ENCODE data around the gene SLC26A11. TPM values are rescaled to one million over a fixed set of nuclear protein-coding genes. Genes with fewer than 3 reads are reported as not detected.

SLC26A11 gene
- 16.2 TPM for polyA plus RNA-seq (2013, experiment 1 of 2)
- 15.6 TPM for polyA plus RNA-seq (2013, experiment 2 of 2)

DNA sequence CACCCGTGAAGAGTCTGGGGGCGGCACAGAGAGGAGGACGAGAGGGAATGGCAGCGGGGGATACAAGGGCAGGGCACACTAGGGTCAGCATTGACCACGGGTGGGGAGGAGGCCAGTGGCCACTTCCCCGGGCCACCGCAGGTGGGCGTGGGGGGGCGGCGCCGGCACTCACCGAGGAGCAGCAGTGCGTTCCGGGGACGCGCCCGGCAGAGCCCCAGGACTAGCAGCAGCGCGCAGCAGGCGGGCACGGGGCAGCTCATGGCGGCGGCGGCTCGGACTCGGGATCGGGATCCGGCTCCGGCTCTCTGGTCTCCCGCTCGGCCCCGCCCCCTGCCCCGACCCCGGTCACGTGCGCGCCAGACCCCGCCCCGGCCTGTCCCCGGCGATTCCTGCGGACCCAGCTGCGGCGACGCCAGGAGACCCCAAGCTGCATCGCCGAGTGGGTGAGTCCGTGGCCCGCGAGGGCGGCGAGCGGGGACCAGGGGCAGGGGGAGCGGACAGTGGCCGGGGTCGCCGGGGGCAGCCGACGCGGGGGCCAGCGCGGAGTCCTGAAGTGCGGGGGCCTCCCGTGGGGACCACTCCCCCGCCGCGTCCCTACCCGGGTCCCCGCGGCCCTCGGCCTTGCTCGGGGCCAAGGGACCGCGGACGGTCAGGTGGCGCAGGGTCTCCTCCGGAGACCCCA lies at the start of gene SLC26A11, which contains the start of gene SGSH:
Gene SLC26A11 (plus strand): TSS at position 374 of the 682 bp plus-strand sequence. CDS start 1,134 bp downstream, outside the sequence.
Gene SGSH (minus strand): TSS at position 280 of the 682 bp plus-strand sequence. CDS start 20 bp downstream, at position 260.
- H3K27ac ChIP-seq (ENCODE audit: low read length, poor library complexity, severe bottlenecking), result peak within 1 kb of the TSS; percentile 63
- peak within 1 kb of the TSS; percentile 42 to 97 for H3K4ac ChIP-seq (ENCODE audit: low read depth in 1 of 2, low read length in 2 of 2)
- peak within 1 kb of the TSS; percentile 90 to 96 for H3K14ac ChIP-seq (ENCODE audit: low read length in 2 of 2)
- H2BK12ac ChIP-seq (ENCODE audit: low read length in 2 of 2), result peak within 1 kb of the TSS; percentile 26 to 85
- H4K8ac ChIP-seq (ENCODE audit: low read length), result peak within 1 kb of the TSS; percentile 90
- peak within 1 kb of the TSS; percentile 97 for H3K4me2 ChIP-seq (ENCODE audit: low read length, poor library complexity, severe bottlenecking)
- peak within 1 kb of the TSS; percentile 83 to 92 for H3K18ac ChIP-seq (ENCODE audit: low read depth in 1 of 2, low read length in 2 of 2)
- H4K91ac ChIP-seq (ENCODE audit: low read length), result peak within 1 kb of the TSS; percentile 95
- peaks cover 41 to 58% of the 10 kb centered on the region in 2 experiments for H3K36me3 ChIP-seq (ENCODE audit: control insufficient read depth in 1 of 2, insufficient read depth in 2 of 2, low read depth in 1 of 2, low read length in 2 of 2)
- H2BK5ac ChIP-seq (ENCODE audit: low read depth, low read length, poor library complexity, severe bottlenecking), result peak within 1 kb of the TSS; percentile 63
- H3K4me1 ChIP-seq (ENCODE audit: control insufficient read depth, insufficient read depth, low read depth, low read length), result peaks cover 22% of the 10 kb centered on the region
- peak within 1 kb of the TSS; percentile 81 for H2BK120ac ChIP-seq (ENCODE audit: low read depth, low read length)
- no peaks in the 10 kb centered on the region for H3K27me3 ChIP-seq (ENCODE audit: control insufficient read depth in 1 of 2, insufficient read depth in 1 of 2, low read length in 2 of 2)
- H3K9ac ChIP-seq (ENCODE audit: low read length), result peak within 1 kb of the TSS; percentile 98
- under 1% methylated on average over 56 of the region's 77 CpGs for WGBS
- peak within 1 kb of the TSS; percentile 21 for H2AFZ ChIP-seq (ENCODE audit: low read depth, low read length)
- peak within 1 kb of the TSS; percentile 27 to 78 for H3K23ac ChIP-seq (ENCODE audit: low read length in 2 of 2)
- peak within 1 kb of the TSS; percentile 34 for H2AK5ac ChIP-seq (ENCODE audit: low read length, severe bottlenecking)
- peak within 1 kb of the TSS; percentile 81 to 97 for H3K4me3 ChIP-seq (ENCODE audit: insufficient read depth in 1 of 2, low read depth in 1 of 2, low read length in 2 of 2)
- peak; percentile 73 for DNase-seq
- H3K9me3 ChIP-seq (ENCODE audit: control insufficient read depth, low read length), result no peaks in the 10 kb centered on the region
- peak within 1 kb of the TSS; percentile 97 for H2BK15ac ChIP-seq (ENCODE audit: low read depth, poor library complexity, severe bottlenecking)
- H3K79me1 ChIP-seq (replicated peaks; ENCODE audit: low read length, poor library complexity, severe bottlenecking), result peaks cover 44% of the 10 kb centered on the region

DNA sequence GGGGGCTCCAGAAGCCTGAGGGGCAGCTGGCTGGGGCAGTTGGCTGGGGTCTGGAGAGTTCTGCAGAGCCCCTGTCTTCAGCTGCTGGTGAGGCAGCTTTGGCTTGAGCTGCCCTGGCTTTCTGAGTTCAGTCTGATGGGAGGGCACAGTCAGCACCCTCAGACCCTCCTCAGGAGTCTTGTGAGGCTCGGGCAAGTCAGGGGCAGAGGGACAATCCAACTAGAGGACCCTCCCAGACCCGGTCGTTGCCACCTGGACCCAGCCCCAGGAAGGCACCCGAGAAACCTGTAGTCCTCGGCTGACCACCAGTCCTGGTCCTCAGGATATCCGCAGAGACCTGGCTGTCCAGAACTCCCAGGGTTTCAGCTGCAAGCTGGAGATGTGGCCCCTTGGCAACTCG lies 48.5 kb upstream of the SLC26A11 start:
- Histone ChIP-seq H3K4ac (ENCODE audit: low read depth in 1 of 2, low read length in 2 of 2) (no peak overlapping the region), H3K79me1 (replicated peaks; ENCODE audit: low read length, poor library complexity, severe bottlenecking) (no peaks in the 10 kb centered on the region), H2BK120ac (ENCODE audit: low read depth, low read length) (no peak overlapping the region), H3K36me3 (ENCODE audit: control insufficient read depth in 1 of 2, insufficient read depth in 2 of 2, low read depth in 1 of 2, low read length in 2 of 2) (peaks cover 0 to 2% of the 10 kb centered on the region in 2 experiments), H3K18ac (ENCODE audit: low read depth in 1 of 2, low read length in 2 of 2) (no peak overlapping the region), H3K4me2 (ENCODE audit: low read length, poor library complexity, severe bottlenecking) (no peak overlapping the region), H4K8ac (ENCODE audit: low read length) (no peak overlapping the region), H3K23ac (ENCODE audit: low read length in 2 of 2) (no peak overlapping the region), H2BK15ac (ENCODE audit: low read depth, poor library complexity, severe bottlenecking) (no peak overlapping the region), H2AFZ (ENCODE audit: low read depth, low read length) (no peak overlapping the region), H4K91ac (ENCODE audit: low read length) (no peak overlapping the region), H3K27ac (ENCODE audit: low read length, poor library complexity, severe bottlenecking) (no peak overlapping the region), H3K14ac (ENCODE audit: low read length in 2 of 2) (no peak overlapping the region), H3K9me3 (ENCODE audit: control insufficient read depth, low read length) (no peaks in the 10 kb centered on the region), H2BK12ac (ENCODE audit: low read length in 2 of 2) (no peak overlapping the region), H3K27me3 (ENCODE audit: control insufficient read depth in 1 of 2, insufficient read depth in 1 of 2, low read length in 2 of 2) (peaks cover 23 to 43% of the 10 kb centered on the region in 2 experiments), H3K4me1 (ENCODE audit: control insufficient read depth, insufficient read depth, low read depth, low read length) (peaks cover 5% of the 10 kb centered on the region), H3K9ac (ENCODE audit: low read length) (no peak overlapping the region), H2AK5ac (ENCODE audit: low read length, severe bottlenecking) (no peak overlapping the region), H2BK5ac (ENCODE audit: low read depth, low read length, poor library complexity, severe bottlenecking) (no peak overlapping the region), H3K4me3 (ENCODE audit: insufficient read depth in 1 of 2, low read depth in 1 of 2, low read length in 2 of 2) (no peak overlapping the region)
- 80% methylated on average over 7 of the region's 7 CpGs for whole genome bisulfite sequencing
- DNase-seq, result no peak

DNA sequence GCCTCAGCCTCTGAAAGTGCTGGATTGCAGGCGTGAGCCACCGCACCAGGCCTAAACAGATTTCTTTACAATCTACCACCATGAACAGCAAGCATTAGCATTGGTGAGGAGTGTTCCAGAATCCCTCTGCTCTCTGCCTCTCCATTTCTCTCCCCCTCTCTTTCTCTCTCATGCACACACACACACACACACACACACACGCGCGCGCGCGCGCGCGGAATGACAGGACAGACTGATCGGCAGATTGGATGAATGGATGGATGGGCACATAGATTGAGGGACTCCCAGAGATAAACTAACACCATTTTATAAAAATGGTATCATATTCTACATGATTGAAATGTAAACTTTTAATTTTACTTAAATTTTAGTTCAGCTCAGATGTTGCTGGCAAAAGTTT lies 47.1 kb upstream of the SLC26A11 start:
- Histone ChIP-seq H3K36me3 (ENCODE audit: control insufficient read depth in 1 of 2, insufficient read depth in 2 of 2, low read depth in 1 of 2, low read length in 2 of 2) (peaks cover 0 to 2% of the 10 kb centered on the region in 2 experiments), H3K4me3 (ENCODE audit: insufficient read depth in 1 of 2, low read depth in 1 of 2, low read length in 2 of 2) (no peak overlapping the region), H3K23ac (ENCODE audit: low read length in 2 of 2) (no peak overlapping the region), H3K27me3 (ENCODE audit: control insufficient read depth in 1 of 2, insufficient read depth in 1 of 2, low read length in 2 of 2) (peaks cover 27 to 46% of the 10 kb centered on the region in 2 experiments), H2AFZ (ENCODE audit: low read depth, low read length) (no peak overlapping the region), H4K8ac (ENCODE audit: low read length) (no peak overlapping the region), H2BK120ac (ENCODE audit: low read depth, low read length) (no peak overlapping the region), H3K4me2 (ENCODE audit: low read length, poor library complexity, severe bottlenecking) (no peak overlapping the region), H2AK5ac (ENCODE audit: low read length, severe bottlenecking) (no peak overlapping the region), H3K9ac (ENCODE audit: low read length) (no peak overlapping the region), H3K27ac (ENCODE audit: low read length, poor library complexity, severe bottlenecking) (no peak overlapping the region), H2BK12ac (ENCODE audit: low read length in 2 of 2) (no peak overlapping the region), H4K91ac (ENCODE audit: low read length) (no peak overlapping the region), H3K79me1 (replicated peaks; ENCODE audit: low read length, poor library complexity, severe bottlenecking) (no peaks in the 10 kb centered on the region), H2BK5ac (ENCODE audit: low read depth, low read length, poor library complexity, severe bottlenecking) (no peak overlapping the region), H3K4ac (ENCODE audit: low read depth in 1 of 2, low read length in 2 of 2) (no peak overlapping the region), H3K9me3 (ENCODE audit: control insufficient read depth, low read length) (no peaks in the 10 kb centered on the region), H2BK15ac (ENCODE audit: low read depth, poor library complexity, severe bottlenecking) (no peak overlapping the region), H3K14ac (ENCODE audit: low read length in 2 of 2) (no peak overlapping the region), H3K4me1 (ENCODE audit: control insufficient read depth, insufficient read depth, low read depth, low read length) (peaks cover 5% of the 10 kb centered on the region), H3K18ac (ENCODE audit: low read depth in 1 of 2, low read length in 2 of 2) (peak overlapping the region in 1 of 2 experiments; percentile 11)
- no peak for DNase-seq
- WGBS, result 100% methylated on average over 2 of the region's 12 CpGs

DNA sequence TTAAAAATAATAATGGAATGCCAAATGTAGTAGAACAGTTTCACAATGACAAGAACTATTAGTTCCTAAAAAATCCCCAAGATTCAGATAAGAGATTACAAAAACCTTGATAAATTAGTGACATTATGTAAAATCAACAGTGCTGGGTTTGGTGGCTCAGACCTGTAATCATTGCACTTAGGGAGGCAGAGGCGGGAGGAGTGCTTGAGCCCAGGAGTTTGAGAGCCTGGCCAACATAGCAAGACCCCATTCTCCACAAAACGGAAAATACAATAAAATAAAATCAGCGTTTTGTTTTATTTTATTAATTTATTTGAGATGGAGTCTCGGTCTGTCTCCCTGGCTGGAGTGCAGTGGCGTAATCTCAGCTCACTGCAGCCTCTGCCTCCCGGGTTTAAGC lies 46.3 kb upstream of the SLC26A11 start:
- 100% methylated on average over 1 of the region's 6 CpGs for WGBS
- no peak overlapping the region for H4K91ac ChIP-seq (ENCODE audit: low read length)

More for the DNA sequence above, 46.3 kb upstream of the SLC26A11 start:
- Histone ChIP-seq H3K4me3 (ENCODE audit: insufficient read depth in 1 of 2, low read depth in 1 of 2, low read length in 2 of 2) (no peak overlapping the region), H2BK5ac (ENCODE audit: low read depth, low read length, poor library complexity, severe bottlenecking) (no peak overlapping the region), H3K27ac (ENCODE audit: low read length, poor library complexity, severe bottlenecking) (no peak overlapping the region), H3K4ac (ENCODE audit: low read depth in 1 of 2, low read length in 2 of 2) (no peak overlapping the region), H3K4me1 (ENCODE audit: control insufficient read depth, insufficient read depth, low read depth, low read length) (peaks cover 5% of the 10 kb centered on the region), H2AK5ac (ENCODE audit: low read length, severe bottlenecking) (no peak overlapping the region), H2BK120ac (ENCODE audit: low read depth, low read length) (no peak overlapping the region), H3K14ac (ENCODE audit: low read length in 2 of 2) (no peak overlapping the region), H3K18ac (ENCODE audit: low read depth in 1 of 2, low read length in 2 of 2) (no peak overlapping the region), H3K4me2 (ENCODE audit: low read length, poor library complexity, severe bottlenecking) (no peak overlapping the region), H3K9me3 (ENCODE audit: control insufficient read depth, low read length) (no peaks in the 10 kb centered on the region), H3K9ac (ENCODE audit: low read length) (no peak overlapping the region), H2BK15ac (ENCODE audit: low read depth, poor library complexity, severe bottlenecking) (no peak overlapping the region), H3K23ac (ENCODE audit: low read length in 2 of 2) (no peak overlapping the region), H3K79me1 (replicated peaks; ENCODE audit: low read length, poor library complexity, severe bottlenecking) (no peaks in the 10 kb centered on the region), H2BK12ac (ENCODE audit: low read length in 2 of 2) (no peak overlapping the region), H4K8ac (ENCODE audit: low read length) (no peak overlapping the region), H2AFZ (ENCODE audit: low read depth, low read length) (no peak overlapping the region), H3K36me3 (ENCODE audit: control insufficient read depth in 1 of 2, insufficient read depth in 2 of 2, low read depth in 1 of 2, low read length in 2 of 2) (peaks cover 0 to 2% of the 10 kb centered on the region in 2 experiments), H3K27me3 (ENCODE audit: control insufficient read depth in 1 of 2, insufficient read depth in 1 of 2, low read length in 2 of 2) (peaks cover 28 to 46% of the 10 kb centered on the region in 2 experiments)
- no peak for DNase-seq
